ENCODE measurements around the gene GALNT14.

Gene GALNT14

GRCh38 chr2:30986231-30986580 is 152.0 kb downstream of the GALNT14 start:
- DNase-seq (ENCODE audit: low read depth): no peak
- no peak for TF ChIP-seq CTCF (IDR thresholded peaks at IDR 0.05; ENCODE audit: low read length, missing control alignments)
- H3K4me3 ChIP-seq (replicated peaks; ENCODE audit: low read depth, low read length): no peak overlapping the region

- DNase-seq (ENCODE audit: low read depth): no peak
- no peak for TF ChIP-seq CTCF (IDR thresholded peaks at IDR 0.05; ENCODE audit: low read length, missing control alignments)
- no peak overlapping the region for H3K4me3 ChIP-seq (replicated peaks; ENCODE audit: low read depth, low read length)
Observed at GRCh38 chr2:30985493-30986230, 152.6 kb downstream of the GALNT14 start.

- no peak for TF ChIP-seq CTCF (IDR thresholded peaks at IDR 0.05; ENCODE audit: low read length, missing control alignments)
- H3K4me3 ChIP-seq (replicated peaks; ENCODE audit: low read depth, low read length): no peak overlapping the region
- DNase-seq (ENCODE audit: low read depth): no peak
Observed at GRCh38 chr2:30984148-30984547, 154.1 kb downstream of the GALNT14 start.

- DNase-seq (ENCODE audit: low read depth): no peak
- no peak overlapping the region for H3K4me3 ChIP-seq (replicated peaks; ENCODE audit: low read depth, low read length)
- TF ChIP-seq CTCF (IDR thresholded peaks at IDR 0.05; ENCODE audit: low read length, missing control alignments): no peak
Observed at GRCh38 chr2:30981510-30981909, 156.7 kb downstream of the GALNT14 start.

- no peak for TF ChIP-seq CTCF (IDR thresholded peaks at IDR 0.05; ENCODE audit: low read length, missing control alignments)
- H3K4me3 ChIP-seq (replicated peaks; ENCODE audit: low read depth, low read length): no peak overlapping the region
- DNase-seq (ENCODE audit: low read depth): no peak
Observed at GRCh38 chr2:30981096-30981495, 157.1 kb downstream of the GALNT14 start.

- no peak overlapping the region for H3K4me3 ChIP-seq (replicated peaks; ENCODE audit: low read depth, low read length)
- peak; percentile 19 for DNase-seq (ENCODE audit: low read depth)
- no peak for TF ChIP-seq CTCF (IDR thresholded peaks at IDR 0.05; ENCODE audit: low read length, missing control alignments)
Observed at GRCh38 chr2:30979822-30980245, 158.4 kb downstream of the GALNT14 start.

GRCh38 chr2:30978854-30979253 is 159.4 kb downstream of the GALNT14 start:
- TF ChIP-seq CTCF (IDR thresholded peaks at IDR 0.05; ENCODE audit: low read length, missing control alignments): no peak
- H3K4me3 ChIP-seq (replicated peaks; ENCODE audit: low read depth, low read length): no peak overlapping the region
- DNase-seq (ENCODE audit: low read depth): no peak

All from fibroblast of pulmonary artery (primary cell).